ENCODE results near the gene AGO1. TPM values are rescaled to one million over a fixed set of nuclear protein-coding genes. Genes with fewer than 3 reads are reported as not detected.
"Not testable (repeated sequence)": the region's sequence is repeated elsewhere in the genome, so short reads cannot be mapped to it uniquely, and the experiment has no call there.

AGO1 gene
- total RNA-seq, 2 experiments from 2014 or later = 15.2 to 16.3 TPM

- intact Hi-C loops (cut with DNase I, micrococcal nuclease) = no loop called here
- Histone ChIP-seq H3K36me3 (ENCODE audit: insufficient read depth, low read length) (no peaks in the 10 kb centered on the region), H3K27me3 (ENCODE audit: control insufficient read depth in 1 of 2, insufficient read depth in 2 of 2, low read length in 2 of 2) (no peaks in the 10 kb centered on the region), H3K27ac (ENCODE audit: low read depth in 1 of 2, low read length in 2 of 2) (no peak overlapping the region), H3K4me3 (ENCODE audit: low read length) (no peak overlapping the region), H3K4me1 (ENCODE audit: insufficient read depth, low read length) (no peaks in the 10 kb centered on the region), H3K9me3 (ENCODE audit: control insufficient read depth in 1 of 2, insufficient read depth in 1 of 2, low read length in 2 of 2) (peaks cover 0 to 5% of the 10 kb centered on the region in 2 experiments)
- TF ChIP-seq CTCF (IDR thresholded peaks at IDR 0.05) = no peak
- H3K4me1 Mint-ChIP-seq (ENCODE audit: low read depth) = no peaks in the 10 kb centered on the region
- no peaks in the 10 kb centered on the region for H3K9me3 Mint-ChIP-seq
- no peaks in the 10 kb centered on the region for H3K27me3 Mint-ChIP-seq
- ChIA-PET CTCF (no interaction called here), POLR2A (no interaction called here)
- H3K27ac Mint-ChIP-seq = no peak overlapping the region
- no peak for DNase-seq
- H3K4me3 Mint-ChIP-seq = no peak overlapping the region
- no peak for ATAC-seq (ENCODE audit: poor library complexity)
- no peaks in the 10 kb centered on the region for H3K36me3 Mint-ChIP-seq (ENCODE audit: low read depth)
These were observed 12.2 kb upstream of the AGO1 start for GRCh38 chr1:35870651-35871309.

- H3K27me3 ChIP-seq (ENCODE audit: control insufficient read depth in 1 of 2, insufficient read depth in 2 of 2, low read length in 2 of 2) = no peaks in the 10 kb centered on the region
- TF ChIP-seq CTCF (IDR thresholded peaks at IDR 0.05) = no peak
- H3K9me3 Mint-ChIP-seq = no peaks in the 10 kb centered on the region
- intact Hi-C loops (cut with DNase I, micrococcal nuclease) = no loop called here
- ChIA-PET CTCF (interaction anchor here (1.5 kb wide), 1 partner anchor 9 kb away, joined by 4 read pairs; the partner anchor contains the start of gene AGO1), POLR2A (no interaction called here)
- H3K27ac ChIP-seq (ENCODE audit: low read depth in 1 of 2, low read length in 2 of 2) = no peak overlapping the region
- H3K4me1 Mint-ChIP-seq (ENCODE audit: low read depth) = no peaks in the 10 kb centered on the region
- H3K36me3 ChIP-seq (ENCODE audit: insufficient read depth, low read length) = no peaks in the 10 kb centered on the region
- no peaks in the 10 kb centered on the region for H3K27me3 Mint-ChIP-seq
- no peaks in the 10 kb centered on the region for H3K4me1 ChIP-seq (ENCODE audit: insufficient read depth, low read length)
- peaks cover 0 to 5% of the 10 kb centered on the region in 2 experiments for H3K9me3 ChIP-seq (ENCODE audit: control insufficient read depth in 1 of 2, insufficient read depth in 1 of 2, low read length in 2 of 2)
- H3K36me3 Mint-ChIP-seq (ENCODE audit: low read depth) = no peaks in the 10 kb centered on the region
- no peak overlapping the region for H3K4me3 ChIP-seq (ENCODE audit: low read length)
- no peak overlapping the region for H3K27ac Mint-ChIP-seq
- no peak overlapping the region for H3K4me3 Mint-ChIP-seq
- DNase-seq (no peak), ATAC-seq (ENCODE audit: poor library complexity) (no peak)
These were observed 9.7 kb upstream of the AGO1 start for GRCh38 chr1:35873243-35873750.

- H3K4me3 ChIP-seq (ENCODE audit: low read length); H3K36me3 Mint-ChIP-seq (ENCODE audit: low read depth); H3K27me3 Mint-ChIP-seq; H3K36me3 ChIP-seq (ENCODE audit: insufficient read depth, low read length); H3K9me3 Mint-ChIP-seq; intact Hi-C loops (cut with DNase I, micrococcal nuclease); H3K4me3 Mint-ChIP-seq; H3K9me3 ChIP-seq (ENCODE audit: control insufficient read depth in 1 of 2, insufficient read depth in 1 of 2, low read length in 2 of 2); H3K27me3 ChIP-seq (ENCODE audit: control insufficient read depth in 1 of 2, insufficient read depth in 2 of 2, low read length in 2 of 2); ATAC-seq (ENCODE audit: poor library complexity); H3K27ac Mint-ChIP-seq; H3K4me1 Mint-ChIP-seq (ENCODE audit: low read depth); H3K4me1 ChIP-seq (ENCODE audit: insufficient read depth, low read length); POLR2A ChIA-PET; DNase-seq; H3K27ac ChIP-seq (ENCODE audit: low read depth in 1 of 2, low read length in 2 of 2): not testable (repeated sequence)
- CTCF ChIA-PET = interaction anchor here (1.4 kb wide), 1 partner anchor 9 kb away, joined by 3 read pairs; the partner anchor contains the start of gene AGO1
These were observed 8.9 kb upstream of the AGO1 start for GRCh38 chr1:35874115-35874514.

- no peaks in the 10 kb centered on the region for H3K36me3 Mint-ChIP-seq (ENCODE audit: low read depth)
- H3K36me3 ChIP-seq (ENCODE audit: insufficient read depth, low read length) = no peaks in the 10 kb centered on the region
- intact Hi-C loops (cut with DNase I, micrococcal nuclease) = no loop called here
- no peak for ATAC-seq (ENCODE audit: poor library complexity)
- H3K4me1 ChIP-seq (ENCODE audit: insufficient read depth, low read length) = no peaks in the 10 kb centered on the region
- no peaks in the 10 kb centered on the region for H3K9me3 ChIP-seq (ENCODE audit: control insufficient read depth in 1 of 2, insufficient read depth in 1 of 2, low read length in 2 of 2)
- ChIA-PET CTCF (no interaction called here), POLR2A (no interaction called here)
- H3K27ac ChIP-seq (ENCODE audit: low read depth in 1 of 2, low read length in 2 of 2) = no peak overlapping the region
- H3K9me3 Mint-ChIP-seq = no peaks in the 10 kb centered on the region
- H3K27me3 Mint-ChIP-seq = no peaks in the 10 kb centered on the region
- H3K27ac Mint-ChIP-seq = no peak overlapping the region
- no peak overlapping the region for H3K4me3 Mint-ChIP-seq
- TF ChIP-seq CTCF (IDR thresholded peaks at IDR 0.05) = no peak
- no peaks in the 10 kb centered on the region for H3K27me3 ChIP-seq (ENCODE audit: control insufficient read depth in 1 of 2, insufficient read depth in 2 of 2, low read length in 2 of 2)
- no peak for DNase-seq
- H3K4me1 Mint-ChIP-seq (ENCODE audit: low read depth) = peaks cover 5% of the 10 kb centered on the region
- H3K4me3 ChIP-seq (ENCODE audit: low read length) = no peak overlapping the region
These were observed 6.0 kb upstream of the AGO1 start for GRCh38 chr1:35876988-35877387.

Data from CD4-positive, alpha-beta T cell (primary cell).